Liver (tissue), 3 donors: Measurements from ENCODE around the gene JMJD1C.

Experiments used
- GABPA ChIP-seq, 2 donors: IDR thresholded peaks in 1 of 2; conservative IDR thresholded peaks in 1 of 2; 2 replicates each; pipeline ENCODE4 v1.6.1; 2016; ENCODE audit warnings: antibody characterized with exemption in 2 of 2, mild to moderate bottlenecking in 1 of 2, moderate library complexity in 1 of 2
- HNF4A ChIP-seq, 2 donors: conservative IDR thresholded peaks; 2 replicates each; pipeline ENCODE4 v1.6.1; 2016; ENCODE audit warnings: antibody characterized with exemption in 2 of 2, mild to moderate bottlenecking in 2 of 2
- HNF4G ChIP-seq: IDR thresholded peaks from 2 replicates; pipeline ENCODE4 v1.6.1; 2016; ENCODE audit warnings: antibody characterized with exemption
- JUND ChIP-seq, 2 donors: IDR thresholded peaks; 2 replicates each; pipeline ENCODE4 v1.6.1; 2016; ENCODE audit warnings: antibody characterized with exemption in 2 of 2
- RAD21 ChIP-seq, 2 donors: IDR thresholded peaks; 2 replicates each; pipeline ENCODE4 v1.6.1; 2016; ENCODE audit warnings: antibody characterized with exemption in 2 of 2, mild to moderate bottlenecking in 2 of 2
- SP1 ChIP-seq: IDR thresholded peaks from 2 replicates; pipeline ENCODE4 v1.6.1; 2018; ENCODE audit warnings: antibody characterized with exemption, mild to moderate bottlenecking
- TAF1 ChIP-seq: conservative IDR thresholded peaks from 2 replicates; pipeline ENCODE4 v1.6.1; 2016; ENCODE audit warnings: antibody characterized with exemption, mild to moderate bottlenecking
- YY1 ChIP-seq: IDR thresholded peaks from 2 replicates; pipeline ENCODE4 v1.6.1; 2016; ENCODE audit warnings: antibody characterized with exemption, mild to moderate bottlenecking
- TF ChIP-seq, protein P1 (sequence below): fragments of 150-350 bp; IDR thresholded peaks from 2 replicates; pipeline ENCODE4 v1.5.1; 2017; ENCODE audit warnings: improper control_type of control experiment, low read depth, low read length; ENCODE audit not compliant: missing input control
- TF ChIP-seq, protein P2 (sequence below): IDR thresholded peaks from 2 replicates; pipeline ENCODE4 v1.6.1; 2016; ENCODE audit warnings: antibody characterized with exemption, mild to moderate bottlenecking
- TF ChIP-seq, protein P3 (sequence below): IDR thresholded peaks from 2 replicates; pipeline ENCODE4 v1.6.1; 2016; ENCODE audit warnings: antibody characterized with exemption
- TF ChIP-seq, protein P4 (sequence below): IDR thresholded peaks from 2 replicates; pipeline ENCODE4 v1.6.1; 2016; ENCODE audit warnings: antibody characterized with exemption
- donor health status: healthy.
- donor health status: healthy.

DNA sequence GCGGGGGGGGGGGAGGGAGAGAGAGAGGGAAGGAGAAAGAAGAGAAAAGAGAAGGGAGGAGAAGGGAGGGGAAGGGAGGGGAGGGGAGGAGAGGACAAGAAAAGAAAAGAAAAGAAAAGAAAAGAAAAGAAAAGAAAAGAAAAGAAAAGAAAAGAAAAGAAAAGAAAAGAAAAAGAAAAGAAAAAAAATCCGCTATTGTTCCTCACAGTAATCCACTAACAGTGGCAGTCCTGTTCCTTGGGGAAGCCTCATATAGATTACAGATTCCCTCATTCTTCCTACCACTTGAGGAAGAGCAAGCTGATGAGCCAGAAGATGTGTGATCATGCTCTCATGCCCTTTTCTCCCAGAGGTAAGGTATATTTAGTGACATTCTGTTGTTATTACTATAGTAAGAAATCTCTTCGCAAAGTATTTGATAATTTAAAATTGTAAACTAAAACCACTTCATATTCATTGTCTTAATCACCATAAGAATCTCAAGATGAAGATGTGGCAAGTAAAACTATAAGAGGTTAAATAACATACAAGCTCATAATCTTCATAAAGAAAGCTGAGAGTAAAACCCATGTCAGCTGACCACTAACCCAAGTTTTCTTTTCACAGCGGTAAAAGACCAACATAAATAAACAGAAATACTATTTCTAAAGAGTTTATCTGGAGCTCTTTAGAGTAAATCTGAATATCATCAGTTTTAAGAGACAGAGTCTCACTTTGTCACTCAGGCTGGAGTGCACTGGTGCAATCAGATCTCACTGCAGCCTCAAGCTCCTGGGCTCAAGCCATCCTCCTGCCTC, 128.1 kb downstream of the JMJD1C start:
- TF ChIP-seq, protein P1, sequence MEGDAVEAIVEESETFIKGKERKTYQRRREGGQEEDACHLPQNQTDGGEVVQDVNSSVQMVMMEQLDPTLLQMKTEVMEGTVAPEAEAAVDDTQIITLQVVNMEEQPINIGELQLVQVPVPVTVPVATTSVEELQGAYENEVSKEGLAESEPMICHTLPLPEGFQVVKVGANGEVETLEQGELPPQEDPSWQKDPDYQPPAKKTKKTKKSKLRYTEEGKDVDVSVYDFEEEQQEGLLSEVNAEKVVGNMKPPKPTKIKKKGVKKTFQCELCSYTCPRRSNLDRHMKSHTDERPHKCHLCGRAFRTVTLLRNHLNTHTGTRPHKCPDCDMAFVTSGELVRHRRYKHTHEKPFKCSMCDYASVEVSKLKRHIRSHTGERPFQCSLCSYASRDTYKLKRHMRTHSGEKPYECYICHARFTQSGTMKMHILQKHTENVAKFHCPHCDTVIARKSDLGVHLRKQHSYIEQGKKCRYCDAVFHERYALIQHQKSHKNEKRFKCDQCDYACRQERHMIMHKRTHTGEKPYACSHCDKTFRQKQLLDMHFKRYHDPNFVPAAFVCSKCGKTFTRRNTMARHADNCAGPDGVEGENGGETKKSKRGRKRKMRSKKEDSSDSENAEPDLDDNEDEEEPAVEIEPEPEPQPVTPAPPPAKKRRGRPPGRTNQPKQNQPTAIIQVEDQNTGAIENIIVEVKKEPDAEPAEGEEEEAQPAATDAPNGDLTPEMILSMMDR = no peak
- TF ChIP-seq, protein P2, sequence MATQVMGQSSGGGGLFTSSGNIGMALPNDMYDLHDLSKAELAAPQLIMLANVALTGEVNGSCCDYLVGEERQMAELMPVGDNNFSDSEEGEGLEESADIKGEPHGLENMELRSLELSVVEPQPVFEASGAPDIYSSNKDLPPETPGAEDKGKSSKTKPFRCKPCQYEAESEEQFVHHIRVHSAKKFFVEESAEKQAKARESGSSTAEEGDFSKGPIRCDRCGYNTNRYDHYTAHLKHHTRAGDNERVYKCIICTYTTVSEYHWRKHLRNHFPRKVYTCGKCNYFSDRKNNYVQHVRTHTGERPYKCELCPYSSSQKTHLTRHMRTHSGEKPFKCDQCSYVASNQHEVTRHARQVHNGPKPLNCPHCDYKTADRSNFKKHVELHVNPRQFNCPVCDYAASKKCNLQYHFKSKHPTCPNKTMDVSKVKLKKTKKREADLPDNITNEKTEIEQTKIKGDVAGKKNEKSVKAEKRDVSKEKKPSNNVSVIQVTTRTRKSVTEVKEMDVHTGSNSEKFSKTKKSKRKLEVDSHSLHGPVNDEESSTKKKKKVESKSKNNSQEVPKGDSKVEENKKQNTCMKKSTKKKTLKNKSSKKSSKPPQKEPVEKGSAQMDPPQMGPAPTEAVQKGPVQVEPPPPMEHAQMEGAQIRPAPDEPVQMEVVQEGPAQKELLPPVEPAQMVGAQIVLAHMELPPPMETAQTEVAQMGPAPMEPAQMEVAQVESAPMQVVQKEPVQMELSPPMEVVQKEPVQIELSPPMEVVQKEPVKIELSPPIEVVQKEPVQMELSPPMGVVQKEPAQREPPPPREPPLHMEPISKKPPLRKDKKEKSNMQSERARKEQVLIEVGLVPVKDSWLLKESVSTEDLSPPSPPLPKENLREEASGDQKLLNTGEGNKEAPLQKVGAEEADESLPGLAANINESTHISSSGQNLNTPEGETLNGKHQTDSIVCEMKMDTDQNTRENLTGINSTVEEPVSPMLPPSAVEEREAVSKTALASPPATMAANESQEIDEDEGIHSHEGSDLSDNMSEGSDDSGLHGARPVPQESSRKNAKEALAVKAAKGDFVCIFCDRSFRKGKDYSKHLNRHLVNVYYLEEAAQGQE = no peak
- TF ChIP-seq JUND (IDR thresholded peaks at IDR 0.05) (no peak), GABPA (IDR thresholded peaks at IDR 0.05 in 1 of 2, conservative IDR thresholded peaks at IDR 0.05 in 1 of 2) (no peak), YY1 (no peak), SP1 (no peak), HNF4A (conservative IDR thresholded peaks at IDR 0.05) (no peak), HNF4G (no peak), TAF1 (no peak), RAD21 (IDR thresholded peaks at IDR 0.05) (no peak)
- TF ChIP-seq, protein P3, sequence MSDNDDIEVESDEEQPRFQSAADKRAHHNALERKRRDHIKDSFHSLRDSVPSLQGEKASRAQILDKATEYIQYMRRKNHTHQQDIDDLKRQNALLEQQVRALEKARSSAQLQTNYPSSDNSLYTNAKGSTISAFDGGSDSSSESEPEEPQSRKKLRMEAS = no peak
- TF ChIP-seq, protein P4, sequence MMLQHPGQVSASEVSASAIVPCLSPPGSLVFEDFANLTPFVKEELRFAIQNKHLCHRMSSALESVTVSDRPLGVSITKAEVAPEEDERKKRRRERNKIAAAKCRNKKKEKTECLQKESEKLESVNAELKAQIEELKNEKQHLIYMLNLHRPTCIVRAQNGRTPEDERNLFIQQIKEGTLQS = no peak
